ENCODE results near the gene CNIH1. TPM values are rescaled to one million over a fixed set of nuclear protein-coding genes. Genes with fewer than 3 reads are reported as not detected.
"Not testable (repeated sequence)": the region's sequence is repeated elsewhere in the genome, so short reads cannot be mapped to it uniquely, and the experiment has no call there.

CNIH1 gene
- polyA plus RNA-seq, 1 of the 3 experiments (the other 2 are of a cell fraction), result 145 TPM

DNA sequence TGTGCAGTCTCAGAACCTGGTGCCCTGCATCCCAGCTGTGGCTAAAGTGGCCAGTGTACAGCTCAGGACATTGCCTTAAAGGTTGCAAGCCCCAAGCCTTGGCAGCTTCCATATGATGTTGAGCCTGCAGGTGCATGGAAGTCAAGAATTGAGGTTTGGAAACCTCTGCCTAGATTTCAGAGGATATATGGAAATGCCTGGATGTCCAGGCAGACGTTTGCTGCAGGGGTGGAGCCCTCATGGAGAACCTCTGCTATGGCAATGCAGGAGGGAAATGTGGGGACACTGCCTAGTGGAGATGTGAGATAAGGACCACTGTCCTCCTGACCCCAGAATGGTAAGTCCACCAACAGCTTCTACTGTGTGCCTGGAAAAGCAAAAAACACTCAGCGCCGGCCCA is 17.9 kb upstream of the CNIH1 start:
- Histone ChIP-seq H3K4me3 (ENCODE audit: low read depth in 2 of 2, low read length in 1 of 2) (no peak overlapping the region), H3K4me2 (no peak overlapping the region), H3F3A (replicated peaks; ENCODE audit: insufficient read depth) (no peaks in the 10 kb centered on the region), H3K9ac (no peak overlapping the region), H3K9me2 (no peaks in the 10 kb centered on the region), H3K27me3 (ENCODE audit: insufficient read depth) (no peaks in the 10 kb centered on the region), H2AFZ (ENCODE audit: low read depth) (no peak overlapping the region), H3K79me2 (ENCODE audit: insufficient read depth) (no peaks in the 10 kb centered on the region), H3K27ac (ENCODE audit: low read depth in 2 of 2, low read length in 1 of 2) (no peak overlapping the region), H3K4me1 (ENCODE audit: control insufficient read depth in 1 of 2, insufficient read depth in 2 of 2, low read depth in 1 of 2, low read length in 1 of 2) (no peaks in the 10 kb centered on the region), H4K20me1 (ENCODE audit: insufficient read depth) (no peaks in the 10 kb centered on the region), H3K36me3 (replicated peaks in 1 of 2; ENCODE audit: control insufficient read depth in 1 of 2, insufficient read depth in 2 of 2, low read length in 1 of 2) (no peaks in the 10 kb centered on the region), H3K9me3 (no peaks in the 10 kb centered on the region)
- ChIA-PET CTCF (no interaction called here), POLR2A (no interaction called here)
- WGBS (ENCODE audit: low lambda C conversion rate), result 78% methylated on average over 3 of the region's 3 CpGs
- TF ChIP-seq, protein P1, sequence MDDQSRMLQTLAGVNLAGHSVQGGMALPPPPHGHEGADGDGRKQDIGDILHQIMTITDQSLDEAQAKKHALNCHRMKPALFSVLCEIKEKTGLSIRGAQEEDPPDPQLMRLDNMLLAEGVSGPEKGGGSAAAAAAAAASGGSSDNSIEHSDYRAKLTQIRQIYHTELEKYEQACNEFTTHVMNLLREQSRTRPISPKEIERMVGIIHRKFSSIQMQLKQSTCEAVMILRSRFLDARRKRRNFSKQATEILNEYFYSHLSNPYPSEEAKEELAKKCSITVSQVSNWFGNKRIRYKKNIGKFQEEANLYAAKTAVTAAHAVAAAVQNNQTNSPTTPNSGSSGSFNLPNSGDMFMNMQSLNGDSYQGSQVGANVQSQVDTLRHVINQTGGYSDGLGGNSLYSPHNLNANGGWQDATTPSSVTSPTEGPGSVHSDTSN (IDR thresholded peaks at IDR 0.05), result no peak
- TF ChIP-seq NRF1 (IDR thresholded peaks at IDR 0.05; ENCODE audit: low read depth, low read length) (no peak), JUND (IDR thresholded peaks at IDR 0.05) (no peak), SIN3A (IDR thresholded peaks at IDR 0.05; ENCODE audit: borderline replicate concordance, low read depth, low read length) (no peak), FOXJ3 (CRISPR knock-in tag; IDR thresholded peaks at IDR 0.05) (no peak), CHD2 (IDR thresholded peaks at IDR 0.05; ENCODE audit: low read length, partially characterized antibody) (no peak), TAF1 (IDR thresholded peaks at IDR 0.05; ENCODE audit: borderline replicate concordance, low read depth, low read length) (no peak), NFIC (IDR thresholded peaks at IDR 0.05; ENCODE audit: borderline replicate concordance) (no peak), RAD21 (IDR thresholded peaks at IDR 0.05; ENCODE audit: low read length) (no peak), EZH2phosphoT487 (IDR thresholded peaks at IDR 0.05; ENCODE audit: borderline replicate concordance, low read depth) (no peak), YY1 (IDR thresholded peaks at IDR 0.05; ENCODE audit: low read depth) (no peak), RCOR1 (IDR thresholded peaks at IDR 0.05; ENCODE audit: low read length) (no peak), FOSL2 (IDR thresholded peaks at IDR 0.05; ENCODE audit: borderline replicate concordance, low read depth) (no peak), MEF2A (IDR thresholded peaks at IDR 0.05; ENCODE audit: borderline replicate concordance, low read depth) (no peak), MXI1 (IDR thresholded peaks at IDR 0.05; ENCODE audit: low read depth, low read length) (no peak)
- TF ChIP-seq, protein P2, sequence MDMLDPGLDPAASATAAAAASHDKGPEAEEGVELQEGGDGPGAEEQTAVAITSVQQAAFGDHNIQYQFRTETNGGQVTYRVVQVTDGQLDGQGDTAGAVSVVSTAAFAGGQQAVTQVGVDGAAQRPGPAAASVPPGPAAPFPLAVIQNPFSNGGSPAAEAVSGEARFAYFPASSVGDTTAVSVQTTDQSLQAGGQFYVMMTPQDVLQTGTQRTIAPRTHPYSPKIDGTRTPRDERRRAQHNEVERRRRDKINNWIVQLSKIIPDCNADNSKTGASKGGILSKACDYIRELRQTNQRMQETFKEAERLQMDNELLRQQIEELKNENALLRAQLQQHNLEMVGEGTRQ (IDR thresholded peaks at IDR 0.05; ENCODE audit: borderline replicate concordance, low read depth, low read length), result no peak
- TF ChIP-seq, protein P3, sequence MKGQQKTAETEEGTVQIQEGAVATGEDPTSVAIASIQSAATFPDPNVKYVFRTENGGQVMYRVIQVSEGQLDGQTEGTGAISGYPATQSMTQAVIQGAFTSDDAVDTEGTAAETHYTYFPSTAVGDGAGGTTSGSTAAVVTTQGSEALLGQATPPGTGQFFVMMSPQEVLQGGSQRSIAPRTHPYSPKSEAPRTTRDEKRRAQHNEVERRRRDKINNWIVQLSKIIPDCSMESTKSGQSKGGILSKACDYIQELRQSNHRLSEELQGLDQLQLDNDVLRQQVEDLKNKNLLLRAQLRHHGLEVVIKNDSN (IDR thresholded peaks at IDR 0.05; ENCODE audit: borderline replicate concordance, low read depth), result no peak
- TF ChIP-seq, protein P4, sequence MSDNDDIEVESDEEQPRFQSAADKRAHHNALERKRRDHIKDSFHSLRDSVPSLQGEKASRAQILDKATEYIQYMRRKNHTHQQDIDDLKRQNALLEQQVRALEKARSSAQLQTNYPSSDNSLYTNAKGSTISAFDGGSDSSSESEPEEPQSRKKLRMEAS (IDR thresholded peaks at IDR 0.05; ENCODE audit: low read depth), result no peak
- TF ChIP-seq, protein P5, sequence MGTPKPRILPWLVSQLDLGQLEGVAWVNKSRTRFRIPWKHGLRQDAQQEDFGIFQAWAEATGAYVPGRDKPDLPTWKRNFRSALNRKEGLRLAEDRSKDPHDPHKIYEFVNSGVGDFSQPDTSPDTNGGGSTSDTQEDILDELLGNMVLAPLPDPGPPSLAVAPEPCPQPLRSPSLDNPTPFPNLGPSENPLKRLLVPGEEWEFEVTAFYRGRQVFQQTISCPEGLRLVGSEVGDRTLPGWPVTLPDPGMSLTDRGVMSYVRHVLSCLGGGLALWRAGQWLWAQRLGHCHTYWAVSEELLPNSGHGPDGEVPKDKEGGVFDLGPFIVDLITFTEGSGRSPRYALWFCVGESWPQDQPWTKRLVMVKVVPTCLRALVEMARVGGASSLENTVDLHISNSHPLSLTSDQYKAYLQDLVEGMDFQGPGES (IDR thresholded peaks at IDR 0.05; ENCODE audit: low read depth, low read length), result no peak
- TF ChIP-seq, protein P6, sequence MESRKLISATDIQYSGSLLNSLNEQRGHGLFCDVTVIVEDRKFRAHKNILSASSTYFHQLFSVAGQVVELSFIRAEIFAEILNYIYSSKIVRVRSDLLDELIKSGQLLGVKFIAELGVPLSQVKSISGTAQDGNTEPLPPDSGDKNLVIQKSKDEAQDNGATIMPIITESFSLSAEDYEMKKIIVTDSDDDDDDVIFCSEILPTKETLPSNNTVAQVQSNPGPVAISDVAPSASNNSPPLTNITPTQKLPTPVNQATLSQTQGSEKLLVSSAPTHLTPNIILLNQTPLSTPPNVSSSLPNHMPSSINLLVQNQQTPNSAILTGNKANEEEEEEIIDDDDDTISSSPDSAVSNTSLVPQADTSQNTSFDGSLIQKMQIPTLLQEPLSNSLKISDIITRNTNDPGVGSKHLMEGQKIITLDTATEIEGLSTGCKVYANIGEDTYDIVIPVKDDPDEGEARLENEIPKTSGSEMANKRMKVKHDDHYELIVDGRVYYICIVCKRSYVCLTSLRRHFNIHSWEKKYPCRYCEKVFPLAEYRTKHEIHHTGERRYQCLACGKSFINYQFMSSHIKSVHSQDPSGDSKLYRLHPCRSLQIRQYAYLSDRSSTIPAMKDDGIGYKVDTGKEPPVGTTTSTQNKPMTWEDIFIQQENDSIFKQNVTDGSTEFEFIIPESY (IDR thresholded peaks at IDR 0.05; ENCODE audit: borderline replicate concordance, low read depth), result no peak
- DNase-seq, result no peak

DNA sequence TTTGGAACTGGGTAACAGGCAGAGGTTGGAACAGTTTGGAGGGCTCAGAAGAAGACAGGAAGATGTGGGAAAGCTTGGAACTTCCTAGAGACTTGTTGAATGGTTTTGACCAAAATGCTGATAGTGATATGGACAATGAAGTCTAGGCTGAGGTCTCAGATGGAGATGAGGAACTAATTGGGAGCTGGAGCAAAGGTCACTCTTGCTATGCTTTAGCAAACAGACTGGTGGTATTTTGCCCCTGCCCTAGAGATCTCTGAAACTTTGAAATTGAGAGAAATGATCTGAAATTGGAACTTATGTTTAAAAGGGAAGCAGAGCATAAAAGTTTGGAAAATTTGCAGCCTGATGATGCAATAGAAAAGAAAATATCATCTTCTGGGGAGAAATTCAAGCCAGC is 17.4 kb upstream of the CNIH1 start:
- H3K9me3 ChIP-seq; H2AFZ ChIP-seq (ENCODE audit: low read depth); H3K27me3 ChIP-seq (ENCODE audit: insufficient read depth); POLR2A ChIA-PET; H3F3A ChIP-seq (replicated peaks; ENCODE audit: insufficient read depth); H3K9ac ChIP-seq; H3K36me3 ChIP-seq (replicated peaks in 1 of 2; ENCODE audit: control insufficient read depth in 1 of 2, insufficient read depth in 2 of 2, low read length in 1 of 2); H3K9me2 ChIP-seq; H3K27ac ChIP-seq (ENCODE audit: low read depth in 2 of 2, low read length in 1 of 2); CTCF ChIA-PET; DNase-seq; H3K4me1 ChIP-seq (ENCODE audit: control insufficient read depth in 1 of 2, insufficient read depth in 2 of 2, low read depth in 1 of 2, low read length in 1 of 2); H3K4me2 ChIP-seq; H3K79me2 ChIP-seq (ENCODE audit: insufficient read depth); H4K20me1 ChIP-seq (ENCODE audit: insufficient read depth); H3K4me3 ChIP-seq (ENCODE audit: low read depth in 2 of 2, low read length in 1 of 2): not testable (repeated sequence)
